ENCODE measurements around the gene COX6B2.
A peak's percentile ranks its signal among the peaks of the same experiment; 100 is the strongest.

Gene COX6B2

GRCh38 chr19:55341595-55342531 lies 12.7 kb downstream of the COX6B2 start:
- DNase-seq (ENCODE audit: extremely low read depth, low read depth), result no peak
- no peak for TF ChIP-seq CTCF (IDR thresholded peaks at IDR 0.05; ENCODE audit: low read depth, low read length)

DNA sequence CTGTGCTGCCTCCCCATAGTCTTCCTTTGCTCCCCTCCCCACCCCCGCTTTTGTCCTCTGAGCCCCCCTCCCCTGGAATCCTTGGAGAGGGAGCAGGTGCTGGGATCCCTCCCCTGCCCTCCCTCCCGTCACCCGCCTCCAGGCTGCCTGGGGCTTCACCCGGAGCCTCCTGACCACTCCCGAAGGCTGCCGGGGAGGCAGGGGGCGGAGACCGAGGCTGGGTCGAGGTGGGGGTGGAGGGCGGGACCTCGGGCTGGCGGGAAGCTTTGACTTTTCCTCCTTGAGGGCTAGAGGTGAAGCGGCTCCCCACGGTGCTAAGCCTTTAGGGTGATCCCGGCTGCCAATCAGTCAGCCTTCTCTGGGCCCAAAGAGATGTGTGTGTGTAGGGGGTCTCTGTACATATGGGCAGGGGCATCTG lies 13.3 kb downstream of the COX6B2 start:
- no peak for TF ChIP-seq CTCF (IDR thresholded peaks at IDR 0.05; ENCODE audit: low read depth, low read length)
- DNase-seq (ENCODE audit: extremely low read depth, low read depth), result no peak

DNA sequence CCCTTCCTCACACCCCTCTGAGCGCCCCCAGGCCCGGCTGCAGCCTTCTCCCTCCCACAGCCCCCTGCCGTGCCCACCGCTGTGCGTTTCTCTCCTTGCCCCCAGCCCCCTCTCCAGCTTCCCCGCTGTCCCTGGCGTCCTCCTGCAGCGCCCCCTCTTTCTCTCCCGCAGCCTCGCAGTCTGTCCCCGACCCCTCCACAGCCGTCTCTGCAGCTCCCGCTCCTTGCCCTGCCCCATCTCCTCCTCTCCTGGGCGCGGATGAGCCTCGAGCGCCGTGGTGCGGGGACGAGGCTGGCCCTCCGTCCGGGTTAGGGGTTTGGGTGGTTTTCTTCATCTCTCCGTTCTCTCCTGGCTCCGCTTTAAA lies 13.8 kb downstream of the COX6B2 start:
- peak; percentile 12 for TF ChIP-seq CTCF (IDR thresholded peaks at IDR 0.05; ENCODE audit: low read depth, low read length)
- no peak for DNase-seq (ENCODE audit: extremely low read depth, low read depth)

GRCh38 chr19:55339889-55340783 lies 14.4 kb downstream of the COX6B2 start:
- DNase-seq (ENCODE audit: extremely low read depth, low read depth), result no peak

GRCh38 chr19:55339105-55339888 lies 15.2 kb downstream of the COX6B2 start, which contains the start of gene KMT5C:
TSS of gene KMT5C (plus strand) at chr19:55339876. CDS start at chr19:55341937, 2,061 bp downstream.
- peak; percentile 100 for DNase-seq (ENCODE audit: extremely low read depth, low read depth)
- TF ChIP-seq CTCF (IDR thresholded peaks at IDR 0.05; ENCODE audit: low read depth, low read length), result peak; percentile 37

More at GRCh38 chr19:55339889-55340783, 14.4 kb downstream of the COX6B2 start:
- TF ChIP-seq CTCF (IDR thresholded peaks at IDR 0.05; ENCODE audit: low read depth, low read length), result no peak

DNA sequence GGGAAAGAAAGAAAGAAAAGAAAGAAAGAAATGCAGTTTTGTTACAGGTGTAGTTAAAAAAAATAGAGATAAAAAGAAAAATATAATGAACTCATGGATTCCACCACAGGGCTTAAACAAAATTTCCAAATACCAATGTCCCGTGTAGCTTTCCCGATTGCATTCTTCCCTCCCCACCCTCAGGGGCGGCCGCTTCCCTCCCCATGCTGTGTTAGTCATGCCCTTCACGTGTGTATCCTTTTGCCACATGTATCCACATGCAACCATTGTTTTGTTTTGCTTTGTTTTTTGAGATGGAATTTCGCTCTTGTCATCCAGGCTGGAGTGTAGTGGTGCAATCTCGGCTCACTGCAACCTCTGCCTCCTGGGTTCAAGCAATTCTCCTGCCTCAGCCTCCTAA lies 18.4 kb downstream of the COX6B2 start:
- no peak for TF ChIP-seq CTCF (IDR thresholded peaks at IDR 0.05; ENCODE audit: low read depth, low read length)
- no peak for DNase-seq (ENCODE audit: extremely low read depth, low read depth)

Measured in AG09319 (cell line).